Measurements from ENCODE around the gene PTPRN2. TPM values are rescaled to one million over a fixed set of nuclear protein-coding genes. Genes with fewer than 3 reads are reported as not detected.

PTPRN2 gene
- total RNA-seq, 2 donors from 2014 or later = 26.1 to 55.5 TPM

GRCh38 chr7:157789094-157789493, 798.5 kb downstream of the PTPRN2 start:
- no peaks in the 10 kb centered on the region for H3K27me3 ChIP-seq (replicated peaks; ENCODE audit: insufficient read depth)
- intact Hi-C loops (cut with DNase I) = no loop called here
- 93% methylated on average over 12 of the region's 12 CpGs for WGBS
- no peaks in the 10 kb centered on the region for H3K9me3 ChIP-seq
- no peak overlapping the region for H3K27ac ChIP-seq
- TF ChIP-seq CTCF (IDR thresholded peaks at IDR 0.05) = no peak
- no peak for TF ChIP-seq POLR2A (IDR thresholded peaks at IDR 0.05)
- no peak for TF ChIP-seq POLR2AphosphoS5 (IDR thresholded peaks at IDR 0.05)
- H3K36me3 ChIP-seq = no peaks in the 10 kb centered on the region
- no peaks in the 10 kb centered on the region for H3K4me1 ChIP-seq (replicated peaks)
- H3K4me3 ChIP-seq = no peak overlapping the region
- DNase-seq (ENCODE audit: low spot score) = no peak

- no peak for DNase-seq (ENCODE audit: low spot score)
- no peaks in the 10 kb centered on the region for H3K36me3 ChIP-seq
- H3K27me3 ChIP-seq (replicated peaks; ENCODE audit: insufficient read depth) = no peaks in the 10 kb centered on the region
- no peaks in the 10 kb centered on the region for H3K4me1 ChIP-seq (replicated peaks)
- H3K9me3 ChIP-seq = no peaks in the 10 kb centered on the region
- no peak for TF ChIP-seq POLR2AphosphoS5 (IDR thresholded peaks at IDR 0.05)
- TF ChIP-seq CTCF (IDR thresholded peaks at IDR 0.05) = no peak
- no peak for TF ChIP-seq POLR2A (IDR thresholded peaks at IDR 0.05)
- H3K4me3 ChIP-seq = no peak overlapping the region
- 85% methylated on average over 4 of the region's 12 CpGs for WGBS
- intact Hi-C loops (cut with DNase I) = no loop called here
- H3K27ac ChIP-seq = no peak overlapping the region
Measured at GRCh38 chr7:157788573-157788972, 799.0 kb downstream of the PTPRN2 start.

GRCh38 chr7:157787275-157787701, 800.3 kb downstream of the PTPRN2 start:
- H3K4me1 ChIP-seq (replicated peaks) = no peaks in the 10 kb centered on the region
- no peak overlapping the region for H3K4me3 ChIP-seq
- H3K36me3 ChIP-seq = no peaks in the 10 kb centered on the region
- no peaks in the 10 kb centered on the region for H3K9me3 ChIP-seq
- H3K27ac ChIP-seq = no peak overlapping the region
- WGBS = 94% methylated on average over 13 of the region's 13 CpGs
- DNase-seq (ENCODE audit: low spot score) = no peak
- TF ChIP-seq POLR2AphosphoS5 (IDR thresholded peaks at IDR 0.05) (no peak), CTCF (IDR thresholded peaks at IDR 0.05) (no peak), POLR2A (IDR thresholded peaks at IDR 0.05) (no peak)
- H3K27me3 ChIP-seq (replicated peaks; ENCODE audit: insufficient read depth) = no peaks in the 10 kb centered on the region
- intact Hi-C loops (cut with DNase I) = no loop called here

- no peak for DNase-seq (ENCODE audit: low spot score)
- intact Hi-C loops (cut with DNase I) = no loop called here
- 94% methylated on average over 36 of the region's 47 CpGs for WGBS
- Histone ChIP-seq H3K27ac (no peak overlapping the region), H3K4me3 (no peak overlapping the region), H3K27me3 (replicated peaks; ENCODE audit: insufficient read depth) (no peaks in the 10 kb centered on the region), H3K9me3 (no peaks in the 10 kb centered on the region), H3K36me3 (no peaks in the 10 kb centered on the region), H3K4me1 (replicated peaks) (no peaks in the 10 kb centered on the region)
- no peak for TF ChIP-seq POLR2A (IDR thresholded peaks at IDR 0.05)
- TF ChIP-seq POLR2AphosphoS5 (IDR thresholded peaks at IDR 0.05) = no peak
- no peak for TF ChIP-seq CTCF (IDR thresholded peaks at IDR 0.05)
Measured at GRCh38 chr7:157786375-157787274, 801.0 kb downstream of the PTPRN2 start.
